GM03348 (cell line): ENCODE results near the gene CLEC20A.
A peak's percentile ranks its signal among the peaks of the same experiment; 100 is the strongest.
"Not testable (repeated sequence)": the region's sequence is repeated elsewhere in the genome, so short reads cannot be mapped to it uniquely, and the experiment has no call there.

Experiments used
- DNase-seq: peaks from one replicate; pipeline ENCODE4 v3.0.0; 2012; ENCODE audit warnings: low spot score

CLEC20A gene

DNA sequence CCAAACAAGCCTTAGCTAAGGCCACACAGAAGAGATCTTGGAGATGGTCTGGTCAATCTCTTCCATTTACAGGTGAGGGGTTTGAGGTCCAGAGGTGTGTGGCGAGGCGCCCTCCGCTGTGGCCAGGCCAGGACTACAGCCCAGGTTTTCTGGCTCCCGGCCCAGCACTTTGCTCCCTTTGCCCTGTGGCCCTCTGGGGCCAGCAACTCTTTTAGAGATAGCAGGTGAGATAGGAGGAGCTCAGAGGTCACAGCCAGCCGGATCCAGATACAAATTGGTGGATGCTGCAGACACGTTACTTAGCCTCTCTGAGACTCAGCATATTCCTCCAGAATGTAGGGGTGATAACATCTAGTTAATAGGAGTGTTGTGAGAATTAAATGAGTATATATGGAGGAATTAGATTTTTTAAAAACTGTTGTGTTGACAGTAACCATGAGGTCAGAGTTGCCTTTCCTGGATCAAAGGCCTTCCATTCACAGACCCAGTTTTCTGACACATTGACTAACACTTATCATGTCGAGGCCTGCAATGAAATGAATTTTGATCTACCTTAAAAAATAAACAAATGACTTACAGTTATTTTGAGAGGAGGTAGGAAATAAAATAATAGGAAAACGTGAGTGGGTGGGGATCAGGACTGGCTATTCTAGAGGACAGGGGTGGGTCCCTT lies 32.7 kb upstream of the CLEC20A start:
- DNase-seq: no peak

DNA sequence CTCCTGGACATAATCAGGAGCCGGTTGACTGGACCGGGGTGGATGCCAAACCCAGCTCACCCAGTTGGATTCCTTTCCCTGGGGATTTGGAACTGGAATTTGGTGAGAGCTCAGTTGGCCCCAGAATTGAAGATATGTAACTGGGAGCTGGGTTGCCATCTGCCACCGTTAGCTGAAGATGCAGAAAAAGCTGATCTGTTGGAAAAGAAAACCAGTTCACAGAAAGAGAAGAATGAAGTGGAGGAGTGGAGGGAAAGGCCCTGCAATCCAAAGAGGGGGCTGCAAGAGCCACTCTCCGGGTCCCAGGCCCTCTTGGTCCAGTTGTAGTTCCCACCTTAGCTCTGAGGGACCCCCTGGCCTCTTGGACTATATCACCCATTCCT lies 32.2 kb upstream of the CLEC20A start:
- no peak for DNase-seq

DNA sequence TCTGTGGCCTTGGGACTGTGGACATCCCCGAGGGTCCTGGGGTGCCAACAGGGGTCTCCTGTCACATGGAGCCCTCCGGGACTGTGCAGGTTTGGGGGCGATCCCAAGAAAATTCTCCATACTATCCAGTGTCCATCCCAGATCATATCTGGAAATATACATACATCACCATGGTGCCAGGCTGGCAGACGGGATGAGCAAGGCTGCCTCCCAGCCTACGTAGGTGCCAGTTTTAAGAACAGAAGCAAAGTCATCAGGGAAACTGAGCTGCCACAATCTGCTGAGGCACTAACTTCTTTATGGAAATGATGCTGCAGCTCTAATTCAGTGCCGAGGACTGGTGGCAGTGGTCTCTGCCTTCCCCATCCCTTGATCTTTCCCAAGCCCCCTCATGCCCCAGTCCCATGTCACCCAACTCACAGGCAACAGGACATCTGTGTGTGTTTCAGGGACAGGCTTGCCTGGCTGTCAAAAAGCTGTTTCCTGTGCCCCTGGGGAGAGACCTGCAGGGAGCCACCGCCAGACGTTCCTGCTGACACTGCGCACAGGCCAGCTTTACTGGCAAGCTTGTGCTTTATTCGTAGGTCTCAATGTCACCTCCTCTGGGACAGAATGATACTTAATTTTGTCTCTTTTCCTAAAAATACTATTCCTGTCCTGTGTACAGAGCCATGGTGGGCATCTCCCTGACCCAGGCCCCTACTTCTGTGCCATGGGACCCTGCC lies 31.6 kb upstream of the CLEC20A start:
- no peak for DNase-seq

DNA sequence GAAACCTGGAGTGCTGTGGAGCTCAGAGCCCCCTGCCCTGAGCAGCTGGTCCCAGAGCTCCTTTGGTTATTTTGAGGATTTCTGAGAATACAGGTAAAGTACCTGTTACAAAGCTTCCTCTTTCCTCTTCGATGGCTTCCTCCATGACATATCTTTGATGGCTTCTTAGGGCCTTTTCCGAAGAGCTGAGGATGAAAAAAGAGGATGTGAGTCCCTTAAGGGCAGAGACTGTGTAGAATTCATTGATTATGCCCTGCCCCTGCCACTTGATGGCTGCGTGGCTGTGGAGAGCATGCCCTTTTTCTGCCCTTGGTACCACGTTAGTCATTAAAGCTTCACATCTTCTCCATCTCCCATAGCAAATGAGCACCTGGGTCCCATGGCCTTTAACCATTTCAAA lies 30.4 kb upstream of the CLEC20A start:
- DNase-seq: no peak

DNA sequence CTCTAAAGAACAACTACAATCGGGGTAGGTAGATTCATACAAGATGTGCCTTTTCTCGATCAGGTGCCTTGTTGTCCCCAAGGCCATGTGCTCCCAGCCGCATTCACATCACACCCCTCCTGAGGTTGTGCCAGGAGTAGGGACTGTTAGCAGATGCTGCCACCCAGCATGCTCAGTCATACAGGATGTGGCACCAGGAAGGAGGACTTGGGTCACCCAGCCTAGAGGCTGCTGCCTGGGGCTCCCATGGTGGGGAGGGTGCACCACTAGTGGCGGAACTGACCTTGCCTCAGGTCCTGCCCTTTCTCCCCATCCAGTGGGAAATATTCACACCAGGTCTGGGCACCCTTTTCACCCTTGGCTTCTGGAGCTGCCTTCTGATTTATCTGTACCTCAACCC lies 24.5 kb upstream of the CLEC20A start:
- no peak for DNase-seq

DNA sequence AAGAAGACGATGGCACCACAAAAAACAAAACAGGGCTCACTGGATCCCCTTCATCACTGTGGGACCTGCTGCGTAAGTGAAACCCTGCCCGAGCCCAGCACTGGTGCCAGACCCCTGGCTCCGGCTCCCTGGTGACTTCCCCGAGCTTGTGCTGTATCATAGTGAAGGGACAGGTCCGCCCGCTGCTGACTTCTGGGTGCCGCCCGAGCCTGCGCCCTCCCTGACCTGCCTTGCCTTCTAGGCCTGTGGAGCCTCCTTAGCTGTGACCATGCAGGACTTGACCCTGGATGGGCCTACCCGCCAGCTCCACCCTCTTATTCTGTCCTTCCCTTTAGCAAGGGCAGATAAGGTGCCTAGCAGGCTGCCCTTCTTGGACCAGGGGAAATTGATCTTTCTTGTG lies 24.0 kb upstream of the CLEC20A start:
- DNase-seq: no peak

DNA sequence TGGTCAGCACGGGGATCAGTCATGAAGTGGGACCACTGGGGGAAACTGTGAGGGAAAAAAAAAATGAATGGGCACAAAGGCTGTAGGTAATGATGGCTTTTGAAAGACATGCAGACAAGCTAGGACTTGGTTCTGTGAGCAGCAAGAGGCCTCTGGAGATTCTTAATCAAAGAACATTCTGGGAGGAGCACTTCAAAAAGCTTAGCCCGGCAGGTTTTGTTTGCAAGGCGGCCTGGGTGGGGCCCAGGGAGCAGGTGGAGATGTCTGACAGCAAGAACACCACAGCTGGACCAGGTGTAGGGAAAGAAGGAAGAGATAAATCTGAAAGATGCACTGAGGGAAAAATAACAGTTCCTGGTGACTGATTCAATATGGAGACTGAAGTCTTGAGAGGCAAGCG lies 22.1 kb upstream of the CLEC20A start:
- no peak for DNase-seq

DNA sequence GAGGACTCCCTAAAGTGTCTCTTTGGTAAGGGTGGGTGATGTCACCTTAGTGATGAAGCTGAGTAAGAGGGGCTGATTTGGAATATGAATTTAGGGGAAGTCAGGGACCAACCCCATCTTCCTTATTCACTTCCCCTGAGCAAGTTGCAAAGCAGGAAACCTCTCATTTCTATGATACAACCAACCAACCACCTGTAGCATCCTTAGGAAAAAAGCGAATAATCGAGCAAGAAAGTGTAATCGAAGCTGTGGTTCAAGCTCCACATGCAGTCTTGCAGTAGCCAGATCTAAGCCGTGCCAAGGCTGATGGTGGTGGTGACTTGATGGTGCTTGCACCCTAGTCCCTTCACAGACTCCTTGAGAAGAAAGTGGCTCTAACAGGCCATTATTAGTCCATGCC lies 19.3 kb upstream of the CLEC20A start:
- DNase-seq: no peak

DNA sequence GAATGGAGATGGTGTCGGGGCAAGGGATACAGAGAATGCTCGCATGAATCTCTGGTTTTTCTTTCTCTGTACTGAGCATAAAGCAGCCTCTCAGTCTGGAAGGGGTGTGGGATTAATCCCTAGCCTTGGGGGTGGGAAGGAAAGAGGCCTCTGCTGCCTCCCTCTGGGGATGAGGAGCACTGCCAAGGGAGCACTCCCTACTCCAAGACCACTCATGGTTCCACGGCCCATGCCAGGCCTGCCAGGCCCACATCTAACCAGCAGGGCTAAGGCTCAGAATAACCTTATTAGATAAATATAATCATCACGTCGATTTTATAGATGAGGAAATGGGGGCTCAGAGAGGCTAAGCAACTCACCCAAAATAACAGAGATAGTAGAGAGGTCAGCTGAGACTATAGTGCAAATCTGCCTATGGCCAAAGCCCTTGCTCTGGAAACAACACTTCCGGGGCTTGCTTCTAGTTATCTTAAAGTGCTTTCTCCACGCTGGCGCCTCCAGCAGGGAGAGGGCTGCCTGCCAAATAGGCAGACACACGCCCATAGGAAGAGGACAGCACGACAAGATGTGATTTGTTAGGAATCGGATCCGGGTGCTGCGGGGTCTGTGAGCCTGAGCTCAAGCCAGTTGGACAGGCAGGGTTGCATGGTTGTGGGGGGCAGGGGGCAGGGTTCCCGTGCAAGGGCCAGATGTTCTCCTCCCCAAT lies 16.7 kb upstream of the CLEC20A start:
- peak; percentile 65 for DNase-seq

DNA sequence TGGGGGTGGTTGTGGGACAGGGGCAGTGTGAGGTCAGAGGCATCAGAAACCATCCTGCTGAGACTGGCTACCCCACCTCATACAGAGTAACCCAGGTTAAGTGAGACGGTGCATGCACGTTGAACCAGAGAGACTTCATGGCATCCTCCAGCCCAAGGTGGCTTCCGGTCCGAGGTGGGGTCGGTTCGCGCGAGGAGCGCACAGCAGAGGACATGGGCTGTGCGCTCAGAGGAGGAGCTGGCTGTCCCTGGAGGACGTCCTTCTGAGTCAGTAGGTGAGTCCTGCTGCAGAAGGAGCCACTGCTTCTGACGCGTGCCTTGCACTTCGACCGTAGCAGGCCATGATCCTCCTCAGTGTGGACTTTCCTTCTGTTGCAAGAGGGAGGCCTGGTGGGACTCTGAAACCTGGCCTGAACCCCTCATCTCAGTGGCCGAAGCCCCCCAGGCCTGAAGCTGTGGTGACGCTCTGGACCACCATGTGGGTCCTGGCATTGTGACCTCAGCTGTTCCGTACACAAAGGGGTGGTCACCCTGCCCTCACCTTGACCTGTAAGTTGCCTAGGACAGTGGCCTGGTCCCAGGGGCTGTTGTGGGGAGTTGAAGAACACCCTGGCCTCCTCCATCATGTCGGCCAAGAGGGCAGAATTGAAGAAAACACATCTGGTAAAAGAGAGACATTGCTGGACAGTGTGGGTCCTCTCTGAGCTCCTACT lies 16.0 kb upstream of the CLEC20A start, which contains the start of gene TEX35:
Gene TEX35 (plus strand): TSS at position 544 of the 712 bp plus-strand sequence. CDS start 80 bp downstream, at position 624.
- no peak for DNase-seq

DNA sequence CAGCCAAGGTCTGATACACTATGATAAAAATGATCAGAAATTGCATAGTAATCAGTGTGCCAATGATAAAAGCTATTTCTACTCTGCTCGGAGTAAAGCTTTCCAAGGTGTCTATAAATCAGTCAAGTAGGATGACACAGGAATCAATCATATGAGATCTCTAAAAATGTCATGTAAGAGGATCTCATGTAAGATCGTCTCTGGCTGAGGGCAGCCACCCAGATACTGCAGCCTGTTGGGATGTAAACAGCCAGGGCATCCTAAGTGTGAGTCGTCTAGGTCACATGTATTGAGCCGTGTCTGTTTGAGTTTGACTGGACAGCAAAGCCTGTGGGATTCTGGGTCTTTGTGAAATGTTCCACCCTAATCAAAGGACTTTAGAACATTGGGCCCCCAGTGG lies 13.4 kb upstream of the CLEC20A start:
- no peak for DNase-seq

DNA sequence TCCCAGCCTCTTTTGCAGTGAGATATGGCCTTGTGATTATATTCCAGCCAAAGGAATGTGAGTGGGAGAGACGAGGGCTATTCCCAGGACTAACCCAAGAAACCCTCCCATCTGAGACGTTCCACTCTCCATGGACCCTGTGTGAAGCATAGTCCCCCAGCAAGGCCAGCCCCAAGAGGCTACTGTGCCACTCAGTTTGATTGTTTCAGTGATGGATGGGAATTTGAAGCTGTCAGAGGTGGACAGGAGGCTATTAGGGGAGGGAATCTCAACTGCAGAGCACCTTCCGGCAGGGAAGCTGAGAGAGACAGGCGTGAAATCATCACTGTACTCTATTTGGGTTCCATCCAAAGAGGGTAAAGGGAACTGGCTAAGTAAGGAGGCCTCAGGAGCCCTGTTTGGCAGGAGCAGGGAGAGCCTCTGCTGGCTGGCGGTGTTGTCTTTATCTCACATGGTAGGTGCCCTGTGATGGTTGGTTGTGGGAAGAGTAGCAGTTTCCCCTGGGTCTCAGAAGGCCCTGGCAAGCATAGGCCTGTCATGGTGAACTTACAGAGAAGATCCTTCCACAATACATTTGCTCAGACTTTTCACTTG lies 12.7 kb upstream of the CLEC20A start:
- DNase-seq: no peak

DNA sequence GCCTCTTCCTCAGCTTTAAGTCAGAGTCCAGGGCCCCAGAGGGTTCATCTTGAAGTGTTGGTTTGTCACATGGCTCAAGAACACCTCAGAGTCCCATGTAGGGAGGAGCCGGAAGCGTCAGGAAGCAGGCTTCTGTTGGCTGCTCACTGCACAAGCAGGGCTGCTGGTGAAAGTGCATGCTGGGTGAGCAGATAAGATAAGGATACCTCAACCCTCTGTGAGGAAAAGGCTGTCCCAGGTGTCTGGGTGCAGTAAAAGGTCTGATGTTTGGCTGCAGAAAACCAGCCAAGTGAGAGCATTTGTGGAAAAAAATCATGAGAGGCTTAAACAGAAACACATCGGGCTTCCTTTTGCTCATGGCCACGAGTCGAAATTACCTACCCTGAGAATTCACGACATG lies 9.9 kb upstream of the CLEC20A start:
- no peak for DNase-seq

DNA sequence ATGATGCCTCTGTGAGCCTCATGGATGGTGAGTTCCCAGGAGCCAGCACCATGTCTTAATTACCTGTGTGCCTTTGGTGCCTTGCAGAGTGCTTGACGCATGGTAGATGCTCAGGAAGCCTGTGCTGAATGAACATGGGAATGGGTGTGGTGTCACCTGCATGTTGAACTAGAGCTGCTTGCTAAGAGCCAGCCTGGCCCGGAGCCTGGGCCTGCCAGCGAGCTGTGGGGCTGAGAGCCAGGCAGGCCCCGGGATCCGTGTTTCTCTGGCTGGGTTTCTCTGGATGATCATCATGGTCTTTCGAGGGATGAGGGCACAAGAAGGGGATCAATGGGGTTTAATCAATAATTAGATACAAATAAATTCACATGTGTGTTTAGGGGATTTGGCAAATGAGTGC lies 9.4 kb upstream of the CLEC20A start:
- no peak for DNase-seq

DNA sequence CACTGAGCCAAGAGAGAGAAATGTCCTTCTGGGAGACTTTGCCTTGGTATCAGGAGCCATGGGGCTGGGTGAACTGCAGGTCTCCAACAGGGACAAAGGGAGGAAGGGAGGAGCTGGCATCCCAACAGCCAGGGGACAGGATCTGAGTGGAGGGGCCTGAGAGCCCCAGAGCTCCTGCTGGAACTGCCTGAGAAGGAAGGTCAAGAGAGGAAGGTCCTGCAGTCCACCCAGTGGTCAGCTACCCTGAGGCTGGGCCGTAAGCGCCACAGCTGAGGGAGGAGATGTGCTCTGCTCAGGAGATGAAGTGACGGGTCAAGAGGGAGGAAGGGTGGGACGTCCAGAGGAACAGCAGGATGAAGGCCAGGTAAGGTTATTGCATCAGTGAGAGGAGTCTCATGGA lies 7.5 kb upstream of the CLEC20A start:
- DNase-seq: no peak

DNA sequence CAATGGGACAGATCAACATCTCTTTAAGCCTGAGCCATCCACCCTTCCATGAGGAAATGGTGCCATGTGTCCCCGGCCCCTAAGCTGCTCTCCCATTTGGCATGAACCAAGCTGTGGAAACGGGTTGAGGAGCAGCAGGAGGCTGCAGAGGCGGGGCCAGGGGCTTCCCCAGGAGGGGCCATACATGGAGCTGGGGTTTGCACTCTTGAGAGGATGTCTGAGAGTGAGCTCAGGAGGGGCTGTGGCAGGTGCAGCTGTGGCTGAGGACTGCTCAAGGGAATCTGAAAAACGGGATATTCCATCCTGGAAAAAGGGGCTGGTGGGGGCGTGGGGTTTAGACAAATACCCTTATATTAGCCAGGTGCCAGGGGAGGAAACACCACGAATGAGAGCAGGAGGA lies 7.1 kb upstream of the CLEC20A start:
- no peak for DNase-seq

DNA sequence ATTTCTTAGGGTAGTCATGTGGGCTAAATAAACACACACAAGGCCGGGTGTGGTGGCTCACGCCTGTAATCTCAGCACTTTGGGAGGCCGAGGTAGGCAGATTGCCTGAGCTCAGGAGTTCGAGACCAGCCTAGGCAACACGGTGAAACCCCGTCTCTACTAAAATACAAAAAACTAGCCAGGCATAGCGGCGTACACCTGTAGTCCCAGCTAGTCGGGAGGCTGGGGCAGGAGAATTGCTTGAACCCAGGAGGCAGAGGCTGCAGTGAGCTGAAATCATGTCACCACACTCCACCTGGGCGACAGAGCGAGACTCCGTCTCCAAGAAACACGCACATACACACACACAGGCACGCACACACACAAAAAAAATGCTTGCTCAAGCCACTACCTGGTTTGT lies 6.6 kb upstream of the CLEC20A start:
- DNase-seq: not testable (repeated sequence)

DNA sequence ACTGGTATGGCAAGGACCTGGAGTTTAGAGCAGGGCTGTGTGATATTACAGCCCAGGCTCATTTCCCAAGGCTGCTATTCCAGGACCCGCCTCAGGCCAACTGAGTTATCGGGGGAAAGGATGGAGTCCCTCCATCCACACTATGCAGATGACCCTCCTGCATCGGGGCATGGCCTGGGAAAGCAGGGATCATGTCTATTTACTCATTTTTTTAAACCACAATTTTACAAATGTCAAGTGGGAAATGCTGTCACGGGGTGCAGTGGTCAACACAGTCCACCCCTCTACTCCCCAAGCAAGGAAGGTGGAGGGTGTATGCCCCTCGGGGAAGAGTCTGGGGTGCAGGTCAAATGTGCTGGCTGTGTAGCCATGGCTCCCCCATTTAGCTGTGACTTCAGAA lies 6.1 kb upstream of the CLEC20A start:
- DNase-seq: no peak

DNA sequence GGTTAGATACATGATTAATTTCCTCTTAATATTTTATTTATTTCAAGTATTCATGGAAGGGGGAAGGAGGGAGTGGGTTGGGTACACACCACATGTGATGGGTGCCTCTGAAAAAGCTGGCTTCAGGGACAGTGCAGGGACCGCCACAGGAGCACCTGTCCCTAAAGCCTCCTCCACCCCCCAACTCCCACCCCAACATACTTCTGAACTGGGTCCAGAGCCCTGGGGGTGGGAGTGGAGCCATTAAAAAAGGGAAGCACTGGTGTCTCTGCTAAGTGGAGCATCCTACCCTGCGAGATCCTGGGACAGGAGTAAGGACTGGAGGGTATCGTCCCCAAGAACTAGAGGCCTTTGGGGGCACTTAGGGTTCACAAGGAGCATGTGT lies 5.6 kb upstream of the CLEC20A start:
- no peak for DNase-seq

DNA sequence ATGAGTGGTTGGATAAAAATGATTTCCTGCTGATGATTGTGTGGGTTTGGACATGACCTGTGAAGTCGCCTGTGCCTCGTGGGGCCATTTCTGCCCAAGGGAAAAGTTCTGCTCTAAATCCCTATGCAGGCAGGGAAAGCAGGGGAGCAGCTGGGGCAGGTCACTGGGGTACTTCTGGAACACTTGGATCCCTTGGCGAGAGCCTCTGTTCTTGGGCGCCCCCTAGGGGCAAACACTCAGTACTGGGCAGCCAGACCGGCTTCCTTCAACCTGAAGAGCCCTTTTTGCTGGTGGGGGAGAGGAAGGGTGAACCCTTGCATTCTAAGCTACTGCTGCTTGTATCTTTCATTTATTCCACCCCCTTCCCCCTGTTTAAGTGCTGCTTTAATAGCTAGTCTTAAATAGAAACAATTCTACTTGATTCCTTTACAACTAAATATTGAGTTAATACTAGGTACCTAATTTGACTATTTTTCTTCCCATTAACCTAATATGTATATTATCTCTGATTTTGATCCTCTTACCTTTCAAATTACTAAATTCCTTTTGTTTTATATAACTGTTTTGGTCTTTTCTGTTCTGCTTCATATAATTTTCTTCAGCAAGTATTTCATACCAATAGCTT lies 5.1 kb upstream of the CLEC20A start:
- peak; percentile 91 for DNase-seq

DNA sequence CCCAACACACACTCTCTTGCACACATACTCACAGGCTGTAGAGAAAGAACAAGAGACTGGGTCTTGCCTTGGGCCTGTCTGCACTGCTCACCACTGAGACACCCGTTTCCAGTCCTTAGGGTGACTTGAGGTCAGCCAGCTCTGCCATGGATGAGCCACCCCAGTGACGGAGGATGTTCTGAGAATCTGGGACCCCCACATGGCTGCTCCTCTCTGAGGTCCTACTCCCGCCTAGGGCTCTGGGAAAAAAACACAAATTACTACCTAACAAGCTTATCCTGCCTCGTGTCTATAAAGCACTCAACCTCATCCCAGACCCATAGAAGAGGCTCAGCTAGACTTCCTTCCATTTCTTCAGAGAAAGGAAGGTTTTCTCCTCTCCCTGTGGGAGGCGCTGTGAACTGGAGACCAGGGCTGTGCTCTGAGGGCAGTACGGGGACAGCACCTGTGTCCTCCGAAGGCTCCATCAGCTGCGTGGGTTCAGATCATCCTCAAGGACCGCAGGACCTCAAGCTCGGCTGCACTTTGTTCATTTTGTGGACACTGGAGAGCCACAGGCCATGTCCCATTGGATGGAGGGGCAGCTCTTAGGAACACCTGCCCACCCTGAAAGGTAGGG lies 4.3 kb upstream of the CLEC20A start:
- no peak for DNase-seq
